Spleen (tissue), 7 donors: Measurements from ENCODE around the gene CENPM.
A peak's percentile ranks its signal among the peaks of the same experiment; 100 is the strongest.

Experiments used
- CTCF ChIP-seq, 11 experiments: fragments of 200-600 bp in 7 of 11; fragments of 450-650 bp in 4 of 11; sonication (generic) in 4 of 11; IDR thresholded peaks in 8 of 11; conservative IDR thresholded peaks in 3 of 11; 1 replicate in 7 of 11; 2 replicates in 4 of 11; pipeline versions ENCODE4 v1.4.0 to v1.8.0; 2016 to 2021; ENCODE audit warnings: antibody characterized with exemption in 11 of 11, inconsistent platforms in 4 of 11, mild to moderate bottlenecking in 1 of 11
- POLR2A ChIP-seq, 3 donors: fragments of 450-650 bp; IDR thresholded peaks; one replicate each; pipeline ENCODE4 v1.5.1; 2017; ENCODE audit warnings: antibody characterized with exemption in 3 of 3, mild to moderate bottlenecking in 1 of 3
- POLR2AphosphoS5 ChIP-seq, 3 donors: sonication (generic); formaldehyde crosslinking; IDR thresholded peaks; one replicate each; pipeline ENCODE4 v1.5.1; 2017; ENCODE audit warnings: antibody characterized with exemption in 3 of 3
- donor health status: DM: no; HTN: no; CAD: no; lungs with moderate emphysema.
- donor health status: DM: no; HTN: no; CAD: no.
- donor health status: DM: no; HTN: no; CAD: no.

- TF ChIP-seq CTCF (IDR thresholded peaks at IDR 0.05 in 8 of 11, conservative IDR thresholded peaks at IDR 0.05 in 3 of 11) = no peak
- peak in 2 of 3 donors; percentile 22 to 56 for TF ChIP-seq POLR2AphosphoS5 (IDR thresholded peaks at IDR 0.05)
- no peak for TF ChIP-seq POLR2A (IDR thresholded peaks at IDR 0.05)
Measured at GRCh38 chr22:41902016-41902415, 44.9 kb downstream of the CENPM start.
